ENCODE data around the gene PCNX3. TPM values are rescaled to one million over a fixed set of nuclear protein-coding genes. Genes with fewer than 3 reads are reported as not detected.

The PCNX3 gene
- total and polyA plus RNA-seq, 2 donors (not counting 3 experiments of a cell fraction or from before 2014, with no cell fraction given), result 42.6 to 53.9 TPM

DNA sequence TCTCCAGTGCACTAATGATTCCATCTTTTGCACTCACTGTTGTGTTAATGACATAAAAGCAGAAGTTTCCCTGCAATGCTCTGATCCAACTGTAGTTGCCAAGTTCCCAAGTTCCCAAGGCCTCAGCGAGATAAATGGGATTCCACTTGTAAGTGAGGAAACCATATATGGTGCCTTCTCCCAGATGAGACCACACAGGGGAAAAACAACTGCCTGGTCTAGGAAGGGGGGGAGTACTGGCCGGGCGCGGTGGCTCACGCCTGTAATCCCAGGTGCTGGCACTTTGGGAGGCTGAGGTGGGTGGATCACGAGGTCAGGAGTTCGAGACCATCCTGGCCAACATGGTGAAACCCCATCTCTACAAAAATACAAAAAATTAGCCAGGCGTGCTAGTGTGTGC lies 70.4 kb downstream of the PCNX3 start:
- no peak for FAIRE-seq
- Histone ChIP-seq H3K4me2 (ENCODE audit: insufficient read depth, low read length) (no peak overlapping the region), H3K4me3 (replicated peaks in 1 of 3; ENCODE audit: insufficient read depth in 1 of 3, low read depth in 1 of 3, low read length in 3 of 3) (no peak overlapping the region), H3K27me3 (ENCODE audit: control insufficient read depth in 2 of 2, insufficient read depth in 2 of 2, low read length in 2 of 2) (peaks cover 11 to 16% of the 10 kb centered on the region in 2 experiments), H3K9me1 (replicated peaks; ENCODE audit: control insufficient read depth, extremely low read depth, insufficient read depth, low read length) (no peaks in the 10 kb centered on the region), H3K36me3 (ENCODE audit: control insufficient read depth in 2 of 2, extremely low read depth in 1 of 2, insufficient read depth in 2 of 2, low read length in 2 of 2) (no peaks in the 10 kb centered on the region), H2AFZ (ENCODE audit: low read depth, low read length) (no peak overlapping the region), H3K4me1 (ENCODE audit: control insufficient read depth, extremely low read depth, insufficient read depth, low read length) (no peaks in the 10 kb centered on the region), H3K9ac (replicated peaks; ENCODE audit: extremely low read depth, insufficient read depth, low read length) (no peak overlapping the region), H4K20me1 (replicated peaks; ENCODE audit: control insufficient read depth, extremely low read depth, insufficient read depth, low read length) (no peaks in the 10 kb centered on the region), H3K9me3 (replicated peaks; ENCODE audit: control insufficient read depth, insufficient read depth, low read length) (no peaks in the 10 kb centered on the region), H3K79me2 (ENCODE audit: control insufficient read depth, insufficient read depth, low read length) (no peaks in the 10 kb centered on the region), H3K27ac (ENCODE audit: insufficient read depth, low read depth, low read length) (no peak overlapping the region)
- ChIA-PET POLR2A (no interaction called here), CTCF (no interaction called here)
- no peak for DNase-seq (ENCODE audit: low read depth, low spot score)
- intact Hi-C loops (cut with micrococcal nuclease), result no loop called here
- no peak for TF ChIP-seq POLR2A (IDR thresholded peaks at IDR 0.05; ENCODE audit: low read depth, low read length)
- TF ChIP-seq JUN (IDR thresholded peaks at IDR 0.05; ENCODE audit: borderline replicate concordance, insufficient read depth, insufficient read length, low read depth), result no peak
- TF ChIP-seq POLR2AphosphoS5 (IDR thresholded peaks at IDR 0.05; ENCODE audit: insufficient read depth, low read depth, low read length), result no peak
- no peak for TF ChIP-seq EZH2 (IDR thresholded peaks at IDR 0.05; ENCODE audit: borderline replicate concordance, low read depth, low read length, severe bottlenecking)
- no peak for TF ChIP-seq MYC (IDR thresholded peaks at IDR 0.05; ENCODE audit: low read depth, low read length)
- TF ChIP-seq, protein P1, sequence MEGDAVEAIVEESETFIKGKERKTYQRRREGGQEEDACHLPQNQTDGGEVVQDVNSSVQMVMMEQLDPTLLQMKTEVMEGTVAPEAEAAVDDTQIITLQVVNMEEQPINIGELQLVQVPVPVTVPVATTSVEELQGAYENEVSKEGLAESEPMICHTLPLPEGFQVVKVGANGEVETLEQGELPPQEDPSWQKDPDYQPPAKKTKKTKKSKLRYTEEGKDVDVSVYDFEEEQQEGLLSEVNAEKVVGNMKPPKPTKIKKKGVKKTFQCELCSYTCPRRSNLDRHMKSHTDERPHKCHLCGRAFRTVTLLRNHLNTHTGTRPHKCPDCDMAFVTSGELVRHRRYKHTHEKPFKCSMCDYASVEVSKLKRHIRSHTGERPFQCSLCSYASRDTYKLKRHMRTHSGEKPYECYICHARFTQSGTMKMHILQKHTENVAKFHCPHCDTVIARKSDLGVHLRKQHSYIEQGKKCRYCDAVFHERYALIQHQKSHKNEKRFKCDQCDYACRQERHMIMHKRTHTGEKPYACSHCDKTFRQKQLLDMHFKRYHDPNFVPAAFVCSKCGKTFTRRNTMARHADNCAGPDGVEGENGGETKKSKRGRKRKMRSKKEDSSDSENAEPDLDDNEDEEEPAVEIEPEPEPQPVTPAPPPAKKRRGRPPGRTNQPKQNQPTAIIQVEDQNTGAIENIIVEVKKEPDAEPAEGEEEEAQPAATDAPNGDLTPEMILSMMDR (IDR thresholded peaks at IDR 0.05; ENCODE audit: extremely low read depth in 1 of 2, insufficient read depth in 1 of 2, low read depth in 1 of 2, low read length in 2 of 2), result no peak
- TF ChIP-seq, protein P2, sequence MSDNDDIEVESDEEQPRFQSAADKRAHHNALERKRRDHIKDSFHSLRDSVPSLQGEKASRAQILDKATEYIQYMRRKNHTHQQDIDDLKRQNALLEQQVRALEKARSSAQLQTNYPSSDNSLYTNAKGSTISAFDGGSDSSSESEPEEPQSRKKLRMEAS (IDR thresholded peaks at IDR 0.05; ENCODE audit: insufficient read depth, insufficient read length), result no peak
- TF ChIP-seq GATA2 (IDR thresholded peaks at IDR 0.05; ENCODE audit: insufficient read depth, insufficient read length, low read depth, low read length), result no peak
- BruUV-seq (replicated peaks), result no TSS peak
- dilution Hi-C loops (cut with MboI; ENCODE audit: extremely low pct_ligation_motif_present, low sequenced_read_pairs), result no loop called here

Small RNA genes lying within 50 kb of the gene (microRNA-seq; reads per million reads assigned to microRNA genes)
- gene MIR4489 (ENCODE audit: borderline number of aligned reads, borderline replicate concordance), result 1.9 reads per million
- not detected for gene MIR4690 (ENCODE audit: borderline number of aligned reads, borderline replicate concordance)

Small RNA genes lying within 50 kb of the gene (small RNA-seq; reads per million reads assigned to genes)
- gene MIR4489 (ENCODE audit: insufficient read depth, insufficient read length, low read depth, low replicate concordance), result not detected
- not detected for gene MIR4690 (ENCODE audit: insufficient read depth, insufficient read length, low read depth, low replicate concordance)

Other genes with a start within 250 kb of the PCNX3 start
- gene SLC25A45, start 233.1 kb upstream of the PCNX3 start, total RNA-seq, result 3.1 and 4.8 TPM in 2 replicates
- 1.2 TPM in 2 replicates for gene SLC25A45, start 233.1 kb upstream of the PCNX3 start, polyA plus RNA-seq
- gene FRMD8, start 229.1 kb upstream of the PCNX3 start, total RNA-seq, result 53.9 and 57.7 TPM in 2 replicates
- 36.4 and 45.3 TPM in 2 replicates for gene FRMD8, start 229.1 kb upstream of the PCNX3 start, polyA plus RNA-seq
- gene NEAT1, start 193.0 kb upstream of the PCNX3 start, total RNA-seq, result 957 and 1,053 TPM in 2 replicates
- gene NEAT1, start 193.0 kb upstream of the PCNX3 start, polyA plus RNA-seq, result 34.4 and 43.3 TPM in 2 replicates
- 7,529 and 7,700 TPM in 2 replicates for gene MALAT1, start 116.7 kb upstream of the PCNX3 start, total RNA-seq
- gene MALAT1, start 116.7 kb upstream of the PCNX3 start, polyA plus RNA-seq, result 394 and 491 TPM in 2 replicates
- 88.2 and 88.7 TPM in 2 replicates for gene SCYL1, start 90.7 kb upstream of the PCNX3 start, total RNA-seq
- gene SCYL1, start 90.7 kb upstream of the PCNX3 start, polyA plus RNA-seq, result 126 and 153 TPM in 2 replicates
- gene LTBP3, start 57.4 kb upstream of the PCNX3 start, total RNA-seq, result 120 and 121 TPM in 2 replicates
- gene LTBP3, start 57.4 kb upstream of the PCNX3 start, polyA plus RNA-seq, result 209 and 225 TPM in 2 replicates
- 40.8 and 46.9 TPM in 2 replicates for gene ZNRD2, start 45.3 kb upstream of the PCNX3 start, total RNA-seq
- 96.2 and 96.7 TPM in 2 replicates for gene ZNRD2, start 45.3 kb upstream of the PCNX3 start, polyA plus RNA-seq
- 63.1 and 63.8 TPM in 2 replicates for gene FAM89B, start 43.2 kb upstream of the PCNX3 start, total RNA-seq
- gene FAM89B, start 43.2 kb upstream of the PCNX3 start, polyA plus RNA-seq, result 153 and 193 TPM in 2 replicates
- 18.8 and 19.7 TPM in 2 replicates for gene EHBP1L1, start 39.7 kb upstream of the PCNX3 start, total RNA-seq
- 12.7 and 18.5 TPM in 2 replicates for gene EHBP1L1, start 39.7 kb upstream of the PCNX3 start, polyA plus RNA-seq
- gene KCNK7, start 20.0 kb upstream of the PCNX3 start, total RNA-seq, result 0.60 and 1.3 TPM in 2 replicates
- gene KCNK7, start 20.0 kb upstream of the PCNX3 start, polyA plus RNA-seq, result 0.17 and 0.19 TPM in 2 replicates
- gene MAP3K11, start 1.6 kb upstream of the PCNX3 start, total RNA-seq, result 160 and 182 TPM in 2 replicates
- gene MAP3K11, start 1.6 kb upstream of the PCNX3 start, polyA plus RNA-seq, result 131 and 148 TPM in 2 replicates
- 119 and 128 TPM in 2 replicates for gene SIPA1, start 22.3 kb downstream of the PCNX3 start, total RNA-seq
- gene SIPA1, start 22.3 kb downstream of the PCNX3 start, polyA plus RNA-seq, result 67.5 and 96.5 TPM in 2 replicates
- 105 and 106 TPM in 2 replicates for gene RELA, start 47.1 kb downstream of the PCNX3 start, total RNA-seq
- gene RELA, start 47.1 kb downstream of the PCNX3 start, polyA plus RNA-seq, result 78.7 and 89.5 TPM in 2 replicates
- 48.8 and 50.2 TPM in 2 replicates for gene KAT5, start 96.5 kb downstream of the PCNX3 start, total RNA-seq
- 31.4 and 35.8 TPM in 2 replicates for gene KAT5, start 96.5 kb downstream of the PCNX3 start, polyA plus RNA-seq
- gene RNASEH2C, start 105.0 kb downstream of the PCNX3 start, total RNA-seq, result 46.4 and 62.0 TPM in 2 replicates
- gene RNASEH2C, start 105.0 kb downstream of the PCNX3 start, polyA plus RNA-seq, result 110 and 113 TPM in 2 replicates
- gene AP5B1, start 165.2 kb downstream of the PCNX3 start, total RNA-seq, result 15.3 and 15.5 TPM in 2 replicates
- 9.2 and 13.0 TPM in 2 replicates for gene AP5B1, start 165.2 kb downstream of the PCNX3 start, polyA plus RNA-seq
- not detected in 2 replicates for gene OVOL1, start 171.3 kb downstream of the PCNX3 start, total RNA-seq
- gene OVOL1, start 171.3 kb downstream of the PCNX3 start, polyA plus RNA-seq, result not detected in 2 replicates
- 1.0 TPM in 1 of 2 replicates, not detected in the other for gene SNX32, start 218.2 kb downstream of the PCNX3 start, total RNA-seq
- gene SNX32, start 218.2 kb downstream of the PCNX3 start, polyA plus RNA-seq, result 0.19 and 0.29 TPM in 2 replicates
- gene CFL1, start 242.4 kb downstream of the PCNX3 start, total RNA-seq, result 1,783 and 1,844 TPM in 2 replicates
- 2,403 and 2,689 TPM in 2 replicates for gene CFL1, start 242.4 kb downstream of the PCNX3 start, polyA plus RNA-seq
- 68.4 and 76.9 TPM in 2 replicates for gene MUS81, start 244.7 kb downstream of the PCNX3 start, total RNA-seq
- 57.9 and 64.5 TPM in 2 replicates for gene MUS81, start 244.7 kb downstream of the PCNX3 start, polyA plus RNA-seq